HPDE6-E6E7 (cell line): Measurements from ENCODE around the gene SARS2.
"Not testable (repeated sequence)": the region's sequence is repeated elsewhere in the genome, so short reads cannot be mapped to it uniquely, and the experiment has no call there.

Experiments used
- DNase-seq: peaks from one replicate; pipeline ENCODE4 v3.0.0; 2011; ENCODE audit warnings: missing footprints; ENCODE audit errors: extremely low spot score

SARS2 gene

GRCh38 chr19:38892841-38893240 lies 37.7 kb downstream of the SARS2 start:
- no peak for DNase-seq

- DNase-seq: no peak
Observed at GRCh38 chr19:38891771-38892170, 38.8 kb downstream of the SARS2 start.

GRCh38 chr19:38890686-38891085 lies 39.9 kb downstream of the SARS2 start:
- no peak for DNase-seq

- no peak for DNase-seq
Observed at GRCh38 chr19:38889803-38890202, 40.8 kb downstream of the SARS2 start.

GRCh38 chr19:38888876-38889275 lies 41.7 kb downstream of the SARS2 start:
- no peak for DNase-seq

- not testable (repeated sequence) for DNase-seq
Observed at GRCh38 chr19:38884691-38885090, 45.9 kb downstream of the SARS2 start.

GRCh38 chr19:38883286-38883685 lies 47.3 kb downstream of the SARS2 start:
- no peak for DNase-seq

- DNase-seq: no peak
Observed at GRCh38 chr19:38880882-38881609, 49.5 kb downstream of the SARS2 start.

- DNase-seq: no peak
Observed at GRCh38 chr19:38880076-38880881, 50.3 kb downstream of the SARS2 start.

GRCh38 chr19:38879400-38879751 lies 51.2 kb downstream of the SARS2 start:
- no peak for DNase-seq

GRCh38 chr19:38878575-38879399 lies 51.8 kb downstream of the SARS2 start:
- DNase-seq: no peak

- DNase-seq: no peak
Observed at GRCh38 chr19:38877781-38878574, 52.6 kb downstream of the SARS2 start, which contains the start of gene RINL. TSS of gene RINL (minus strand) at chr19:38878275. CDS start at chr19:38876742, 1,533 bp downstream.

- no peak for DNase-seq
Observed at GRCh38 chr19:38875656-38876395, 54.7 kb downstream of the SARS2 start.

- not testable (repeated sequence) for DNase-seq
Observed at GRCh38 chr19:38873400-38873799, 57.2 kb downstream of the SARS2 start.

- no peak for DNase-seq
Observed at GRCh38 chr19:38870612-38871011, 60.0 kb downstream of the SARS2 start.

GRCh38 chr19:38869836-38870607 lies 60.5 kb downstream of the SARS2 start:
- DNase-seq: no peak

GRCh38 chr19:38869160-38869835 lies 61.3 kb downstream of the SARS2 start:
- no peak for DNase-seq

GRCh38 chr19:38868551-38868950 lies 62.0 kb downstream of the SARS2 start:
- no peak for DNase-seq

GRCh38 chr19:38867171-38867780 lies 63.3 kb downstream of the SARS2 start:
- no peak for DNase-seq
